ENCODE results near the gene SDK1.

DNA sequence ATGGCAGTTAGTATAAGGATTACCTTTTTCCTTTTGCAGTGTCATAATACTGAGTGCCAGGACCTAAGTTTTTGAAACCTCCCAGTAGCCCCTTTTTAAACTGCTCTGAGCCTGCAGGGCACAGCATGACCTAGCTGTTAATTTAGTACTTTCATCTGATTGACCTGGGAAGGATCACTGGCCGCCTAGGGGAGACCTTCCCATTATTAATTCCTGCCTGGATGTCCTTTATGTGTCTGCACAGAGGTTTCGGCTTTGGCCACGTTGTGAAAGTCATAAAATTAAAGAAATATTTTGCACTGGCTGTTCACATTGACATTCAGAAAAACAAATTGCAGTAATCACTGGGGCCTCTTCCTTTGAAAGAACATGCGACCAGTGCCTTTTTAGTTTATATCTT lies 290.2 kb downstream of the SDK1 start:
- TF ChIP-seq POLR2A (IDR thresholded peaks at IDR 0.05; ENCODE audit: low read depth, low read length) = no peak
- TF ChIP-seq EZH2 (IDR thresholded peaks at IDR 0.05; ENCODE audit: borderline replicate concordance, low read depth, low read length, severe bottlenecking) = no peak
- TF ChIP-seq, protein P1, sequence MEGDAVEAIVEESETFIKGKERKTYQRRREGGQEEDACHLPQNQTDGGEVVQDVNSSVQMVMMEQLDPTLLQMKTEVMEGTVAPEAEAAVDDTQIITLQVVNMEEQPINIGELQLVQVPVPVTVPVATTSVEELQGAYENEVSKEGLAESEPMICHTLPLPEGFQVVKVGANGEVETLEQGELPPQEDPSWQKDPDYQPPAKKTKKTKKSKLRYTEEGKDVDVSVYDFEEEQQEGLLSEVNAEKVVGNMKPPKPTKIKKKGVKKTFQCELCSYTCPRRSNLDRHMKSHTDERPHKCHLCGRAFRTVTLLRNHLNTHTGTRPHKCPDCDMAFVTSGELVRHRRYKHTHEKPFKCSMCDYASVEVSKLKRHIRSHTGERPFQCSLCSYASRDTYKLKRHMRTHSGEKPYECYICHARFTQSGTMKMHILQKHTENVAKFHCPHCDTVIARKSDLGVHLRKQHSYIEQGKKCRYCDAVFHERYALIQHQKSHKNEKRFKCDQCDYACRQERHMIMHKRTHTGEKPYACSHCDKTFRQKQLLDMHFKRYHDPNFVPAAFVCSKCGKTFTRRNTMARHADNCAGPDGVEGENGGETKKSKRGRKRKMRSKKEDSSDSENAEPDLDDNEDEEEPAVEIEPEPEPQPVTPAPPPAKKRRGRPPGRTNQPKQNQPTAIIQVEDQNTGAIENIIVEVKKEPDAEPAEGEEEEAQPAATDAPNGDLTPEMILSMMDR (IDR thresholded peaks at IDR 0.05; ENCODE audit: extremely low read depth in 1 of 2, insufficient read depth in 1 of 2, low read depth in 1 of 2, low read length in 2 of 2) = no peak
- no peak for TF ChIP-seq POLR2AphosphoS5 (IDR thresholded peaks at IDR 0.05; ENCODE audit: insufficient read depth, low read depth, low read length)
- TF ChIP-seq, protein P2, sequence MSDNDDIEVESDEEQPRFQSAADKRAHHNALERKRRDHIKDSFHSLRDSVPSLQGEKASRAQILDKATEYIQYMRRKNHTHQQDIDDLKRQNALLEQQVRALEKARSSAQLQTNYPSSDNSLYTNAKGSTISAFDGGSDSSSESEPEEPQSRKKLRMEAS (IDR thresholded peaks at IDR 0.05; ENCODE audit: insufficient read depth, insufficient read length) = no peak
- TF ChIP-seq FOS (IDR thresholded peaks at IDR 0.05; ENCODE audit: borderline replicate concordance, insufficient read depth, low read length) = no peak
- no peak for TF ChIP-seq JUN (IDR thresholded peaks at IDR 0.05; ENCODE audit: borderline replicate concordance, insufficient read depth, insufficient read length, low read depth)
- no peak for TF ChIP-seq MYC (IDR thresholded peaks at IDR 0.05; ENCODE audit: low read depth, low read length)

Measured in endothelial cell of umbilical vein (primary cell).